ENCODE data around the gene PEPD. TPM values are rescaled to one million over a fixed set of nuclear protein-coding genes. Genes with fewer than 3 reads are reported as not detected.

Gene PEPD
- total and polyA plus RNA-seq, 2 donors (not counting 3 experiments of a cell fraction or from before 2014, with no cell fraction given), result 73.7 to 126 TPM

DNA sequence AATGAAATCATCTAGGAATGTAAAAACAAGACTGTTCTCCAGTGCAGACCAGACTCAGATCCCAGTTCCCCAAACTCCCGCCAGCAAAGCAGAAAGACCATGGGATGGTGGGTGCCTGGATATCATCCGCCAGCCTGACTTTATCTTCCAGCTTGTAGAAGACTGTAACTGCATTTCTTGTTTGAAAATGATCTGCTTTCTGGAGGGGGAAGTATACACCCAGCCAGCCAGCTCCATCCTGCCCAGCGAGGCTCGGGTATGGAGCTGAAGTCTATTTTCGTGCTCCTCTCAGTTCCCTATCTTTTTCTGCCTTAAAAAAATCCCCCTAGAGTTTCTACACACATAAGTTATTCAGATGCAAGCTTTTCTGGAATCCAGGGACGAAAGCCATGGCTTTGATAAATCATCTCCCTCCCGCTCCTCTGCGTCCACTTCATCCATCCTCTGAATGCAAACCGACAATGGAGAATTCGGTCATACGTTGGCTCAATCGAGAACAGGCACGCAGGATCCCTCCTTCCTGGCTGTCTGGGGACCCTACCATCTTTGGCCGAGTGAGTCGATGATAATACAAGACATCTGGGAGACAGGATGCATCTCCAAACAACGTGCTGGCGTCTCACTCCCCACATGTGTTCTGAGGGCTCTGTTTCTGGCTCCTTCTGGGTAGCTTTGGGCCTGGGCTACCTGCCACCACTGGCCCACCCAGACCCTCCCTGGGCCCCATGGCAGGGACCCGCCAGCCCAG, 116.9 kb downstream of the PEPD start:
- FAIRE-seq (no peak), DNase-seq (ENCODE audit: low read depth, low spot score) (no peak)
- TF ChIP-seq FOS (IDR thresholded peaks at IDR 0.05; ENCODE audit: borderline replicate concordance, insufficient read depth, low read length) (no peak), POLR2AphosphoS5 (IDR thresholded peaks at IDR 0.05; ENCODE audit: insufficient read depth, low read depth, low read length) (no peak), GATA2 (IDR thresholded peaks at IDR 0.05; ENCODE audit: insufficient read depth, insufficient read length, low read depth, low read length) (no peak), POLR2A (IDR thresholded peaks at IDR 0.05; ENCODE audit: low read depth, low read length) (no peak), JUN (IDR thresholded peaks at IDR 0.05; ENCODE audit: borderline replicate concordance, insufficient read depth, insufficient read length, low read depth) (no peak), EZH2 (IDR thresholded peaks at IDR 0.05; ENCODE audit: borderline replicate concordance, low read depth, low read length, severe bottlenecking) (no peak), MYC (IDR thresholded peaks at IDR 0.05; ENCODE audit: low read depth, low read length) (no peak)
- TF ChIP-seq, protein P1, sequence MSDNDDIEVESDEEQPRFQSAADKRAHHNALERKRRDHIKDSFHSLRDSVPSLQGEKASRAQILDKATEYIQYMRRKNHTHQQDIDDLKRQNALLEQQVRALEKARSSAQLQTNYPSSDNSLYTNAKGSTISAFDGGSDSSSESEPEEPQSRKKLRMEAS (IDR thresholded peaks at IDR 0.05; ENCODE audit: insufficient read depth, insufficient read length), result no peak
- Histone ChIP-seq H3K4me1 (ENCODE audit: control insufficient read depth, extremely low read depth, insufficient read depth, low read length) (no peaks in the 10 kb centered on the region), H3K9me1 (replicated peaks; ENCODE audit: control insufficient read depth, extremely low read depth, insufficient read depth, low read length) (no peaks in the 10 kb centered on the region), H4K20me1 (replicated peaks; ENCODE audit: control insufficient read depth, extremely low read depth, insufficient read depth, low read length) (no peaks in the 10 kb centered on the region), H3K79me2 (ENCODE audit: control insufficient read depth, insufficient read depth, low read length) (no peaks in the 10 kb centered on the region), H3K4me3 (replicated peaks in 1 of 3; ENCODE audit: insufficient read depth in 1 of 3, low read depth in 1 of 3, low read length in 3 of 3) (no peak overlapping the region), H2AFZ (ENCODE audit: low read depth, low read length) (no peak overlapping the region), H3K27me3 (ENCODE audit: control insufficient read depth in 2 of 2, insufficient read depth in 2 of 2, low read length in 2 of 2) (no peaks in the 10 kb centered on the region), H3K27ac (ENCODE audit: insufficient read depth, low read depth, low read length) (no peak overlapping the region), H3K36me3 (ENCODE audit: control insufficient read depth in 2 of 2, extremely low read depth in 1 of 2, insufficient read depth in 2 of 2, low read length in 2 of 2) (no peaks in the 10 kb centered on the region), H3K4me2 (ENCODE audit: insufficient read depth, low read length) (no peak overlapping the region), H3K9ac (replicated peaks; ENCODE audit: extremely low read depth, insufficient read depth, low read length) (no peak overlapping the region), H3K9me3 (replicated peaks; ENCODE audit: control insufficient read depth, insufficient read depth, low read length) (no peaks in the 10 kb centered on the region)
- no TSS peak for BruUV-seq (replicated peaks)
- intact Hi-C loops (cut with micrococcal nuclease) (loop anchor here (5.0 kb wide), 1 partner anchor 277 kb away; no protein-coding TSS in a partner anchor), dilution Hi-C loops (cut with MboI; ENCODE audit: extremely low pct_ligation_motif_present, low sequenced_read_pairs) (no loop called here)
- CTCF ChIA-PET, result interaction anchor here (1.6 to 5.9 kb wide), 3 partner anchors 11 to 166 kb away, joined by 4 to 181 read pairs (median 24); partner anchors contain the start of gene CEBPA
- POLR2A ChIA-PET, result no interaction called here
